HEK293 (cell line): ENCODE data around the gene ADAMTS20.

ENCODE experiments used
- CTCF ChIA-PET: fragments of 350-600 bp; formaldehyde crosslinking; extraction: SDS; loops from one replicate; lab custom pipeline; 2021; ENCODE audit warnings: antibody characterized with exemption; lab: Yijun Ruan, JAX
- POLR2A ChIA-PET: fragments of 300-600 bp; formaldehyde crosslinking; extraction: SDS; loops from one replicate; lab custom pipeline; 2020; ENCODE audit warnings: antibody characterized with exemption, inconsistent platforms; lab: Yijun Ruan, JAX
- H3K27ac ChIP-seq: fragments of 200-500 bp; sonication (Bioruptor generic); 2 replicates; pipeline ENCODE4 v1.5.1; 2014; ENCODE audit warnings: low read depth, low read length, control low read depth, inconsistent platforms; ENCODE audit errors: extremely low read depth
- H3K36me3 ChIP-seq, 2 experiments: fragments of 200-500 bp in 1 of 2; sonication (Bioruptor generic) in 1 of 2; 1 replicate in 1 of 2; 2 replicates in 1 of 2; pipeline ENCODE4 v1.5.1; 2014 to 2017; ENCODE audit warnings: inconsistent platforms in 2 of 2, low read length in 2 of 2; ENCODE audit not compliant: control insufficient read depth in 2 of 2, insufficient read depth in 1 of 2
- H3K4me1 ChIP-seq: fragments of 200-500 bp; sonication (Bioruptor generic); 2 replicates; pipeline ENCODE4 v1.5.1; 2014; ENCODE audit warnings: mild to moderate bottlenecking, low read length, inconsistent platforms; ENCODE audit not compliant: control insufficient read depth, insufficient read depth
- H3K4me3 ChIP-seq: 2 replicates; pipeline ENCODE4 v1.5.1; 2011; ENCODE audit warnings: low read depth, mild to moderate bottlenecking, control low read depth, low read length, moderate library complexity
- H3K9me3 ChIP-seq: fragments of 200-500 bp; sonication (Bioruptor generic); 2 replicates; pipeline ENCODE4 v1.5.1; 2014; ENCODE audit warnings: low read depth, low read length, inconsistent platforms; ENCODE audit not compliant: control insufficient read depth, insufficient read depth
- BCL6B ChIP-seq: fragments of 450-650 bp; formaldehyde crosslinking; IDR thresholded peaks from 2 replicates; pipeline ENCODE4 v1.5.1; 2017; ENCODE audit warnings: missing biosample characterization, missing genetic modification characterization
- GLI2 ChIP-seq: fragments of 450-650 bp; formaldehyde crosslinking; IDR thresholded peaks from 2 replicates; pipeline ENCODE4; 2017; ENCODE audit warnings: missing biosample characterization, missing genetic modification characterization, low read depth, borderline replicate concordance
- GLIS1 ChIP-seq: fragments of 450-650 bp; formaldehyde crosslinking; IDR thresholded peaks from 2 replicates; pipeline ENCODE4 v1.5.1; 2016; ENCODE audit warnings: missing biosample characterization, missing genetic modification characterization
- KLF16 ChIP-seq: fragments of 450-650 bp; formaldehyde crosslinking; IDR thresholded peaks from 2 replicates; pipeline ENCODE4 v1.5.1; 2017; ENCODE audit warnings: missing biosample characterization, missing genetic modification characterization
- MZF1 ChIP-seq: fragments of 450-650 bp; formaldehyde crosslinking; IDR thresholded peaks from 2 replicates; pipeline ENCODE4 v1.5.1; 2017; ENCODE audit warnings: missing biosample characterization, missing genetic modification characterization, borderline replicate concordance
- PRDM1 ChIP-seq: fragments of 450-650 bp; formaldehyde crosslinking; IDR thresholded peaks from 2 replicates; pipeline ENCODE4; 2016; ENCODE audit warnings: missing biosample characterization, missing genetic modification characterization
- PRDM6 ChIP-seq: fragments of 450-650 bp; formaldehyde crosslinking; IDR thresholded peaks from 2 replicates; pipeline ENCODE4 v1.5.1; 2017; ENCODE audit warnings: missing biosample characterization, missing genetic modification characterization
- REST ChIP-seq: fragments of 450-650 bp; formaldehyde crosslinking; IDR thresholded peaks from 2 replicates; pipeline ENCODE4 v1.5.1; 2016; ENCODE audit warnings: missing biosample characterization, missing genetic modification characterization
- YY2 ChIP-seq: fragments of 450-650 bp; formaldehyde crosslinking; IDR thresholded peaks from 2 replicates; pipeline ENCODE4 v1.5.1; 2016; ENCODE audit warnings: missing biosample characterization, missing genetic modification characterization
- ZFP69B ChIP-seq: fragments of 450-650 bp; formaldehyde crosslinking; IDR thresholded peaks from 2 replicates; pipeline ENCODE4 v1.5.1; 2016; ENCODE audit warnings: missing biosample characterization, missing genetic modification characterization
- ZNF121 ChIP-seq: fragments of 450-650 bp; formaldehyde crosslinking; IDR thresholded peaks from 2 replicates; pipeline ENCODE4 v1.5.1; 2016; ENCODE audit warnings: missing biosample characterization, missing genetic modification characterization
- ZNF211 ChIP-seq: fragments of 450-650 bp; formaldehyde crosslinking; IDR thresholded peaks from 2 replicates; pipeline ENCODE4 v1.5.1; 2016; ENCODE audit warnings: low read depth, missing biosample characterization, missing genetic modification characterization
- ZNF302 ChIP-seq: fragments of 450-650 bp; formaldehyde crosslinking; IDR thresholded peaks from 2 replicates; pipeline ENCODE4 v1.5.1; 2016; ENCODE audit warnings: missing biosample characterization, missing genetic modification characterization, low read depth
- ZNF350 ChIP-seq: fragments of 450-650 bp; formaldehyde crosslinking; IDR thresholded peaks from 2 replicates; pipeline ENCODE4 v1.5.0; 2017; ENCODE audit warnings: missing biosample characterization, mild to moderate bottlenecking, missing genetic modification characterization
- ZNF362 ChIP-seq: fragments of 450-650 bp; formaldehyde crosslinking; IDR thresholded peaks from 2 replicates; pipeline ENCODE4 v1.5.1; 2016; ENCODE audit warnings: missing biosample characterization, missing genetic modification characterization
- ZNF513 ChIP-seq: fragments of 450-650 bp; IDR thresholded peaks from 2 replicates; pipeline ENCODE4 v1.5.1; 2018; ENCODE audit warnings: missing biosample characterization, missing genetic modification characterization
- ZNF571 ChIP-seq: fragments of 450-650 bp; formaldehyde crosslinking; IDR thresholded peaks from 2 replicates; pipeline ENCODE4 v1.5.0; 2017; ENCODE audit warnings: missing biosample characterization, missing genetic modification characterization
- ZNF610 ChIP-seq: fragments of 450-650 bp; formaldehyde crosslinking; IDR thresholded peaks from 2 replicates; pipeline ENCODE4 v1.5.1; 2016; ENCODE audit warnings: missing biosample characterization, missing genetic modification characterization, borderline replicate concordance
- ZNF830 ChIP-seq: fragments of 450-650 bp; IDR thresholded peaks from 2 replicates; pipeline ENCODE4 v1.5.0; 2018; ENCODE audit warnings: missing biosample characterization, missing genetic modification characterization, low read depth, mild to moderate bottlenecking, moderate library complexity
- ZNF843 ChIP-seq: fragments of 450-650 bp; formaldehyde crosslinking; IDR thresholded peaks from 2 replicates; pipeline ENCODE4 v1.5.1; 2016; ENCODE audit warnings: missing biosample characterization, missing genetic modification characterization
- ZSCAN23 ChIP-seq: fragments of 450-650 bp; formaldehyde crosslinking; IDR thresholded peaks from 2 replicates; pipeline ENCODE4 v1.5.1; 2016; ENCODE audit warnings: missing biosample characterization, missing genetic modification characterization

Gene ADAMTS20

GRCh38 chr12:43551279-43551970 is 578 bp downstream of the ADAMTS20 start (continued):
- TF ChIP-seq BCL6B (tag by site-specific recombination) (peak; percentile 96), KLF16 (tag by site-specific recombination) (no peak), ZSCAN23 (no peak), ZFP69B (no peak), ZNF350 (no peak), ZNF571 (tag by site-specific recombination) (no peak), ZNF121 (no peak), MZF1 (tag by site-specific recombination) (no peak)

GRCh38 chr12:43550831-43551271 is 1.2 kb downstream of the ADAMTS20 start:
- no peak overlapping the region for H3K4me3 ChIP-seq
- POLR2A ChIA-PET, result no interaction called here

GRCh38 chr12:43544703-43545102 is 7.3 kb downstream of the ADAMTS20 start:
- Histone ChIP-seq H3K36me3 (no peaks in the 10 kb centered on the region), H3K9me3 (no peaks in the 10 kb centered on the region), H3K4me1 (no peaks in the 10 kb centered on the region), H3K27ac (no peak overlapping the region), H3K4me3 (no peak overlapping the region)
- ChIA-PET POLR2A (no interaction called here), CTCF (no interaction called here)
- peak; percentile 79 for TF ChIP-seq REST (tag by site-specific recombination)
- no peak for TF ChIP-seq GLI2 (tag by site-specific recombination)

More at GRCh38 chr12:43550831-43551271, 1.2 kb downstream of the ADAMTS20 start:
- no peaks in the 10 kb centered on the region for H3K4me1 ChIP-seq
- CTCF ChIA-PET, result interaction anchor here (0.7 to 0.8 kb wide), 2 partner anchors 19 to 178 kb away, joined by 3 to 4 read pairs; no protein-coding TSS in a partner anchor
- H3K9me3 ChIP-seq, result no peaks in the 10 kb centered on the region
- H3K27ac ChIP-seq, result no peak overlapping the region
- no peak for TF ChIP-seq ZNF830 (tag by site-specific recombination)
- TF ChIP-seq ZNF610 (tag by site-specific recombination), result no peak
- TF ChIP-seq ZNF211, result no peak
- TF ChIP-seq ZNF843 (tag by site-specific recombination), result no peak
- H3K36me3 ChIP-seq, result no peaks in the 10 kb centered on the region

GRCh38 chr12:43540470-43540869 is 11.5 kb downstream of the ADAMTS20 start:
- no peak overlapping the region for H3K4me3 ChIP-seq
- no peaks in the 10 kb centered on the region for H3K9me3 ChIP-seq
- no peak overlapping the region for H3K27ac ChIP-seq
- no peaks in the 10 kb centered on the region for H3K36me3 ChIP-seq
- ChIA-PET POLR2A (interaction anchor here (0.6 kb wide), 1 partner anchor 1975 kb away, joined by 3 read pairs; no protein-coding TSS in a partner anchor), CTCF (no interaction called here)
- H3K4me1 ChIP-seq, result no peaks in the 10 kb centered on the region
- no peak for TF ChIP-seq ZNF302 (tag by site-specific recombination)
- 0 out of 2 replicates have a peak, but pooled peaks have one; percentile 8 for TF ChIP-seq PRDM1 (tag by site-specific recombination)
- TF ChIP-seq GLIS1 (tag by site-specific recombination), result no peak
- TF ChIP-seq ZNF362, result 0 out of 2 replicates have a peak, but pooled peaks have one; percentile 34
- no peak for TF ChIP-seq YY2 (tag by site-specific recombination)
- peak; percentile 28; the same call in 1 of the 2 replicates for TF ChIP-seq PRDM6 (tag by site-specific recombination)
- TF ChIP-seq ZNF350, result no peak
- TF ChIP-seq ZNF513, result no peak
